Upper lobe of left lung (tissue), 4 donors: ENCODE results near the gene PRX.

Source experiments
- CTCF ChIP-seq, 6 experiments: fragments of 450-650 bp in 4 of 6; fragments of 200-600 bp in 2 of 6; sonication (generic) in 2 of 6; IDR thresholded peaks; one replicate each; pipeline ENCODE4 v1.5.1; 2016 to 2019; ENCODE audit warnings: antibody characterized with exemption in 6 of 6
- EP300 ChIP-seq, 4 donors: sonication (generic); formaldehyde crosslinking; IDR thresholded peaks; one replicate each; pipeline ENCODE4 v1.5.1; 2017; ENCODE audit warnings: antibody characterized with exemption in 4 of 4, control low read depth in 2 of 4
- POLR2A ChIP-seq, 4 donors: fragments of 450-650 bp; IDR thresholded peaks; one replicate each; pipeline ENCODE4 v1.5.1; 2016 to 2017; ENCODE audit warnings: antibody characterized with exemption in 4 of 4, mild to moderate bottlenecking in 2 of 4
- POLR2AphosphoS5 ChIP-seq, 2 donors: sonication (generic); formaldehyde crosslinking; IDR thresholded peaks; one replicate each; pipeline ENCODE4 v1.5.1; 2017; ENCODE audit warnings: antibody characterized with exemption in 2 of 2

- no peak for TF ChIP-seq CTCF (IDR thresholded peaks at IDR 0.05)
- TF ChIP-seq POLR2AphosphoS5 (IDR thresholded peaks at IDR 0.05), result no peak
- no peak for TF ChIP-seq POLR2A (IDR thresholded peaks at IDR 0.05)
- TF ChIP-seq EP300 (IDR thresholded peaks at IDR 0.05), result no peak
These were observed 1.7 kb upstream of the PRX start for GRCh38 chr19:40414542-40415535.
